OCI-LY7 (cell line): Measurements from ENCODE around the gene NACC2. TPM values are rescaled to one million over a fixed set of nuclear protein-coding genes. Genes with fewer than 3 reads are reported as not detected.

Source experiments
- BruUV-seq: library from RNA; stranded (reverse); fragments of 400-500 nt; replicated peaks from 2 replicates; lab custom pipeline; 2021; lab: Mats Ljungman, UMichigan
- CTCF ChIA-PET: fragments of 300-600 bp; sonication (Branson Sonifier 250); formaldehyde crosslinking; loops from one replicate; lab custom pipeline; 2022; ENCODE audit warnings: antibody characterized with exemption; ENCODE audit not compliant: unreplicated experiment; lab: Charles Lee
- POLR2A ChIA-PET: fragments of 300-600 bp; sonication (Branson Sonifier 250); formaldehyde crosslinking; loops from one replicate; lab custom pipeline; 2022; ENCODE audit warnings: antibody characterized with exemption; lab: Charles Lee
- DNase-seq: peaks from one replicate; pipeline ENCODE4 v3.0.0-alpha.2; 2015; ENCODE audit warnings: low spot score
- H2AFZ ChIP-seq: fragments of 200-600 bp; sonication (generic), shearing (Covaris generic); 2 replicates; pipeline ENCODE4 v1.6.1; 2014; ENCODE audit warnings: mild to moderate bottlenecking, antibody characterized with exemption, low read length, moderate library complexity
- H3K27ac ChIP-seq: fragments of 200-600 bp; sonication (generic); 2 replicates; pipeline ENCODE4 v1.5.1; 2014; ENCODE audit warnings: mixed run types, low read depth, mild to moderate bottlenecking, moderate library complexity, low read length, inconsistent platforms; ENCODE audit not compliant: poor library complexity, severe bottlenecking
- H3K36me3 ChIP-seq: fragments of 200-600 bp; sonication (generic); 2 replicates; pipeline ENCODE4 v1.6.1; 2014; ENCODE audit warnings: mild to moderate bottlenecking, antibody characterized with exemption, low read length, moderate library complexity, mixed read lengths; ENCODE audit not compliant: insufficient read depth
- H3K4me1 ChIP-seq: fragments of 200-600 bp; sonication (generic); 2 replicates; pipeline ENCODE4 v1.5.1; 2014; ENCODE audit warnings: mild to moderate bottlenecking, low read length; ENCODE audit not compliant: insufficient read depth, poor library complexity, severe bottlenecking
- H3K4me2 ChIP-seq: fragments of 200-600 bp; sonication (generic); 2 replicates; pipeline ENCODE4 v1.6.1; 2014; ENCODE audit warnings: mild to moderate bottlenecking, low read length
- H3K4me3 ChIP-seq: fragments of 200-600 bp; sonication (generic); 2 replicates; pipeline ENCODE4 v1.5.1; 2014; ENCODE audit warnings: mild to moderate bottlenecking, low read depth, low read length; ENCODE audit not compliant: poor library complexity, severe bottlenecking
- H3K79me2 ChIP-seq: fragments of 200-600 bp; sonication (generic); 2 replicates; pipeline ENCODE4 v1.6.1; 2016; ENCODE audit warnings: low read depth, mild to moderate bottlenecking, low read length, moderate library complexity, mixed read lengths; ENCODE audit not compliant: insufficient read depth
- H3K9me2 ChIP-seq: fragments of 200-600 bp; sonication (generic); 2 replicates; pipeline ENCODE4 v1.6.1; 2016; ENCODE audit warnings: mild to moderate bottlenecking, low read length, mixed read lengths; ENCODE audit not compliant: insufficient read depth
- H3K9me3 ChIP-seq: fragments of 200-600 bp; sonication (generic); 2 replicates; pipeline ENCODE4 v1.6.1; 2014; ENCODE audit warnings: mild to moderate bottlenecking, mixed run types, low read length, mixed read lengths
- H4K20me1 ChIP-seq: fragments of 200-600 bp; sonication (generic); 2 replicates; pipeline ENCODE4 v1.6.1; 2014; ENCODE audit warnings: mild to moderate bottlenecking, antibody characterized with exemption, low read length, moderate library complexity, mixed read lengths; ENCODE audit not compliant: insufficient read depth
- CTCF ChIP-seq: fragments of 200-600 bp; sonication (generic); conservative IDR thresholded peaks from 2 replicates; pipeline ENCODE4 v1.5.1; 2014; ENCODE audit warnings: mild to moderate bottlenecking, antibody characterized with exemption, low read length, moderate library complexity, mixed read lengths
- EZH2phosphoT487 ChIP-seq: fragments of 200-600 bp; sonication (generic); IDR thresholded peaks from 2 replicates; pipeline ENCODE4 v1.6.1; 2018; ENCODE audit warnings: low read depth, borderline replicate concordance, mild to moderate bottlenecking, mixed run types, antibody characterized with exemption, low read length, moderate library complexity, mixed read lengths
- intact Hi-C: fragments of 100-400 bp; cut with micrococcal nuclease; formaldehyde crosslinking; loops from one replicate; pipeline ENCODE4 v1.10.0; 2022; ENCODE audit not compliant: unreplicated experiment
- total RNA-seq, 2 experiments: library from RNA; depleted of rRNA in 1 of 2; stranded (reverse); fragments of >200 nt in 1 of 2; shearing (Covaris generic) in 1 of 2; gene quantifications; 2 replicates each; pipeline ENCODE4 v1.2.3, GENCODE V29; 2014 to 2022

Gene NACC2
- total RNA-seq, 2 experiments from 2014 or later = 0.38 to 0.72 TPM

DNA sequence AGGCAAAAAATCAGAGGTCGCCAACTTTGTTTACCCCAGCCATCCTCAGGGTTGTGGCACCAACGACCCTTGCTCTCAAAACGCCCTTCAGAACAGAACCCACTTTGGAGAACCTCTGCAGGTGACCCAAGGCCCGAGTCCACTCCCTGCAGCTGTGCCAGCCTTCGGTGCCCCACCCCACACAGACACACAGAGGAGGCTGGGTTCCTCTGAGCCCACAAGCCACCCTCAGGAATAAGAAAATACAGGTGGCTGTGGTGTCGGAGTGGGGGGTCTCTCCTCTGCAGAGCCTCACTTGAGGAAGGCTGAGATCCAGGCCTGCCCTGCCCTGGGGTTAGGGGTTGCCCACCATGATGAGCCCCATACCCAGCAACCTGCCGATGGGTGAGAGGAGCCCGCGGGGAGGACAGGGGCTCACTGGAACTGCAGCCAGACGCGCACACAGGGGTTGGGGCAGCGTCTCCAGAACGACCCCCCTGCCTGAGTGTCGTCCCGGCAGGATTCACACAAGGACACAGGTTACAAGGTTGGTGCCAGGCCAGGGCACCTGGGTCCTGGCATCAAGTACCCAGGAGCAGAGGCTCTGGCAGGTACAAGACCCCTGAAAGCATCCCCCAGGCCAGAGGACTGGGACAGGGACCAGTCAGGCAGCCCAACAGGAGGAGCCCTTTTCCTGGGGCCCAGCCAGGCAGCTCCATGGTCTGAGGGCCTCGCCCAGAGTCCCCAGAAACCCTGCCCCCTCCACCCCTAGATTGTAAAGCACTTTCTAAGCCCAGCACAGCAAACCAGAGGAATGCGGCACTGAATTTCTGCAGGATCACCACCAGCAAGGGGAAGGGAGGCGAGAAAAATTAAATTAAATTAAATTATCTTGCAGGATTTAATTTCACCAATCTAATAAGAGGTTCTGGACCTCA lies 40.0 kb downstream of the NACC2 start:
- TF ChIP-seq EZH2phosphoT487 = no peak
- H4K20me1 ChIP-seq = no peaks in the 10 kb centered on the region
- no peak for DNase-seq
- H3K4me1 ChIP-seq = no peaks in the 10 kb centered on the region
- H3K27ac ChIP-seq = no peak overlapping the region
- H3K9me2 ChIP-seq = no peaks in the 10 kb centered on the region
- ChIA-PET CTCF (no interaction called here), POLR2A (no interaction called here)
- no peak overlapping the region for H3K4me3 ChIP-seq
- no peaks in the 10 kb centered on the region for H3K79me2 ChIP-seq
- no peaks in the 10 kb centered on the region for H3K9me3 ChIP-seq
- H3K4me2 ChIP-seq = no peak overlapping the region
- no TSS peak for BruUV-seq
- no peaks in the 10 kb centered on the region for H3K36me3 ChIP-seq
- no peak overlapping the region for H2AFZ ChIP-seq
- intact Hi-C loops = no loop called here

DNA sequence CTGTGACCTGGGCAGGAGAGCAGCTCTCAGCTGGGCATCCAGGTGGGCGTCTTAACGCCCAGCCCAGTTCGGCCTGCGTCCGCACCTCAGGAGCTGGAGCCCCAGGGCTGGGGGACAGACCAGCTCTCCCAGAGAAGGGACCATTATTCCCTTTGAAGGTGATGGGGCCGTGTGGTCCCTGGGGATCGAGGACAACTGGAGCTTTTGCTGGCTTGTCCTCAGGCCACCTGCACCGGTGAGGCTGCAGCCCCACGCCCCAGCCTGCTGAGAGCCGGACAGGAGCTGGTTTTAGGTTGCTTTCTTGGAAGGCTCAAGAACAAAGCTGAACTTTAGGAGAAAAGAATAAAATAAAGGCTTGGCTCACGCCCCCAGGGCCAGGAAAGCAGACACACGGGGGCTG lies 40.9 kb downstream of the NACC2 start:
- no peak overlapping the region for H2AFZ ChIP-seq
- no TSS peak for BruUV-seq
- no peaks in the 10 kb centered on the region for H3K4me1 ChIP-seq
- ChIA-PET CTCF (no interaction called here), POLR2A (no interaction called here)
- H3K4me3 ChIP-seq = no peak overlapping the region
- TF ChIP-seq EZH2phosphoT487 (no peak), CTCF (no peak)
- DNase-seq = no peak
- no peak overlapping the region for H3K4me2 ChIP-seq
- no peaks in the 10 kb centered on the region for H3K79me2 ChIP-seq
- H3K9me3 ChIP-seq = no peaks in the 10 kb centered on the region
- intact Hi-C loops = no loop called here
- no peaks in the 10 kb centered on the region for H3K36me3 ChIP-seq
- no peaks in the 10 kb centered on the region for H3K9me2 ChIP-seq
- no peaks in the 10 kb centered on the region for H4K20me1 ChIP-seq
- no peak overlapping the region for H3K27ac ChIP-seq

- H4K20me1 ChIP-seq = no peaks in the 10 kb centered on the region
- no peak overlapping the region for H3K4me3 ChIP-seq
- no peaks in the 10 kb centered on the region for H3K9me2 ChIP-seq
- no TSS peak for BruUV-seq
- DNase-seq = no peak
- H3K4me1 ChIP-seq = no peaks in the 10 kb centered on the region
- no peaks in the 10 kb centered on the region for H3K36me3 ChIP-seq
- H2AFZ ChIP-seq = no peak overlapping the region
- no peak overlapping the region for H3K27ac ChIP-seq
- intact Hi-C loops = no loop called here
- H3K9me3 ChIP-seq = no peaks in the 10 kb centered on the region
- POLR2A ChIA-PET = no interaction called here
- H3K4me2 ChIP-seq = no peak overlapping the region
- no peaks in the 10 kb centered on the region for H3K79me2 ChIP-seq
- CTCF ChIA-PET = no interaction called here
- no peak for TF ChIP-seq CTCF
These were observed 41.3 kb downstream of the NACC2 start for GRCh38 chr9:136053757-136054142.
